Measurements from ENCODE around the gene RNF10. TPM values are rescaled to one million over a fixed set of nuclear protein-coding genes. Genes with fewer than 3 reads are reported as not detected.

The RNF10 gene
- total and polyA plus RNA-seq, 2 of the 4 experiments (the other 2 are of a cell fraction): 44.4 to 95.0 TPM

DNA sequence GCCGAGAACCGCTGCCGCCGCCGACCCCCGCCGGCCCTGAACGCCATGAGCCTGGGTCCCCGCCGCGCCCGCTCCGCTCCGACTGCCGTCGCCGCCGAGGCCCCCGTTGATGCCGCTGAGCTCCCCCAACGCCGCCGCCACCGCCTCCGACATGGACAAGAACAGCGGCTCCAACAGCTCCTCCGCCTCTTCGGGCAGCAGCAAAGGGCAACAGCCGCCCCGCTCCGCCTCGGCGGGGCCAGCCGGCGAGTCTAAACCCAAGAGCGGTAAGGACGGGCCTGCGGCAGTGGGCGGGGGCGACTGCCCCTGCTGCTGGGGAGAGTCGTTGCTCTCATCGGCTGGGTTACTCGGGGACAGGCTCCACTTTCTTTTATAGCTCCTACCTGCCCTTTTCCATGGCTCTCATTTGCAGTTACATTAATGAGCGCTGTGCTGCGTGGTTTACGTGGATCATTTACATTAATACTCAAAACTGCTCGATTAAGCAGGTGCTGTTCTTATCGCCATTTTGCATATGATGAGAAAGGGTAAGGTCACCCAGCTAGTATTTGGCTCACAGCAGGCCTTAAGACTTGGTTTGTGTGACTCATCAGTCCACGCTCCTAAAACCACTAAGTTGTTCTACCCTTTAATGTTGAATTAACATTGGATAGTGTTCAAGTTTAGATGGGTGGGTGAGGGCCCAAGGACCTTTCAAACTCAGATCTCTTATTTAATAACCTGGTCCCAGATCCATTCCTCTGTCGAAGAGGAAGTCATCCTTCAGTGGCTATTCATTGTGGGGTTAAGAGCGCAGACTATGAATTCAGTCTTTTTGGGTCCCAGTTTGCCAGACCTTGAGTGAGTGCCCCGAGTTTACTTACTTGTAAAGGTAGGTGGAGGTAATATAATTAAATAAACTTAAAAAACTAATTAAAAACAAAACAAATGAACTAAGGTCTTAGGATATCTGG, 823 bp downstream of the RNF10 start:
- TF ChIP-seq FOS (IDR thresholded peaks at IDR 0.05; ENCODE audit: low read depth, low read length): peak; percentile 75
- TF ChIP-seq BHLHE40 (IDR thresholded peaks at IDR 0.05; ENCODE audit: low read depth, low read length): peak; percentile 28; the same call in 1 of the 2 replicates
- no peak for TF ChIP-seq ELK1 (IDR thresholded peaks at IDR 0.05; ENCODE audit: borderline replicate concordance, low read depth, low read length)
- no peak for TF ChIP-seq POLR2A (IDR thresholded peaks at IDR 0.05; ENCODE audit: low read depth, low read length)
- no peak for TF ChIP-seq RAD21 (IDR thresholded peaks at IDR 0.05; ENCODE audit: low read length)
- TF ChIP-seq MAZ (IDR thresholded peaks at IDR 0.05; ENCODE audit: borderline replicate concordance, low read depth, low read length): no peak
- peak; percentile 26 for TF ChIP-seq RCOR1 (IDR thresholded peaks at IDR 0.05; ENCODE audit: insufficient replicate concordance, low read length)
- in situ Hi-C loops (cut with MboI; ENCODE audit: low sequenced_read_pairs) (no loop called here), intact Hi-C loops (cut with micrococcal nuclease) (no loop called here), dilution Hi-C loops (cut with HindIII; ENCODE audit: low sequenced_read_pairs, unreplicated experiment) (no loop called here)
- Histone ChIP-seq H3K9ac (ENCODE audit: low read depth, low read length) (peak overlapping the region; percentile 61), H3K4ac (ENCODE audit: low read depth, low read length) (peak overlapping the region; percentile 78), H3K9me1 (ENCODE audit: insufficient read depth, low read length) (peaks cover 22% of the 10 kb centered on the region), H3K4me3 (ENCODE audit: insufficient read depth, low read depth, low read length) (peak overlapping the region; percentile 58), H4K8ac (ENCODE audit: low read depth in 2 of 2, low read length in 2 of 2) (peak overlapping the region in 1 of 2 experiments; percentile 59; a peak in 1 of 4 replicates), H2BK120ac (ENCODE audit: low read depth, low read length) (no peak overlapping the region), H4K5ac (ENCODE audit: low read depth, low read length) (no peak overlapping the region), H3K14ac (replicated peaks; ENCODE audit: low read depth, low read length) (peak overlapping the region; percentile 94), H2AFZ (replicated peaks; ENCODE audit: low read length, poor library complexity) (peak overlapping the region; percentile 91), H3K4me1 (ENCODE audit: control insufficient read depth, insufficient read depth, low read length) (peaks cover 9% of the 10 kb centered on the region; the same call in 1 of the 2 replicates), H3K23ac (ENCODE audit: low read depth, low read length) (peak overlapping the region; percentile 97), H3K27me3 (ENCODE audit: control insufficient read depth, insufficient read depth, low read length) (no peaks in the 10 kb centered on the region), H2AK9ac (replicated peaks; ENCODE audit: low read depth, low read length, poor library complexity) (peak overlapping the region; percentile 97), H3K27ac (ENCODE audit: insufficient read depth, low read length) (peak overlapping the region; percentile 55), H4K20me1 (ENCODE audit: insufficient read depth, low read length) (peaks cover 54% of the 10 kb centered on the region), H3K36me3 (ENCODE audit: control insufficient read depth, insufficient read depth, low read length) (peaks cover 3% of the 10 kb centered on the region; the same call in 1 of the 2 replicates), H2BK5ac (ENCODE audit: low read depth, low read length, poor library complexity, severe bottlenecking) (peak overlapping the region; percentile 69), H3K56ac (ENCODE audit: extremely low read depth, insufficient read depth, low read length) (0 out of 2 replicates have a peak overlapping the region, but pooled peaks have one; percentile 1), H3K18ac (ENCODE audit: low read depth, low read length) (no peak overlapping the region; the same call in 1 of the 2 replicates), H4K91ac (ENCODE audit: insufficient read depth, low read depth, low read length) (no peak overlapping the region), H2AK5ac (ENCODE audit: low read depth, low read length) (peak overlapping the region; percentile 31; the same call in 1 of the 2 replicates), H3K4me2 (ENCODE audit: low read depth, low read length) (peak overlapping the region; percentile 98), H2BK15ac (ENCODE audit: low read depth, low read length) (no peak overlapping the region), H2BK20ac (ENCODE audit: low read depth, low read length) (no peak overlapping the region), H3K79me1 (ENCODE audit: low read depth in 1 of 2, low read length in 2 of 2) (peaks cover 5 to 51% of the 10 kb centered on the region in 2 experiments; a peak in 3 of 4 replicates), H3K9me3 (ENCODE audit: control insufficient read depth, insufficient read depth, low read length) (no peaks in the 10 kb centered on the region)
- peak; percentile 74 for ATAC-seq (ENCODE audit: low read depth)
- BruUV-seq (replicated peaks): no TSS peak
- ChIA-PET CTCF (interaction anchor here (0.8 kb wide), 1 partner anchor 218 kb away, joined by 3 read pairs; no protein-coding TSS in a partner anchor), POLR2A (ENCODE audit: unreplicated experiment) (interaction anchor here (0.6 kb wide), 1 partner anchor 138 kb away, joined by 3 read pairs; no protein-coding TSS in a partner anchor)
- WGBS, 2 experiments (ENCODE audit: extremely low coverage in 2 of 2, insufficient read length in 1 of 2): 1% methylated on average over 24 of the region's 52 CpGs; no CpG with 5 or more reads in 1 of the 2 experiments
- DNase-seq: peak; percentile 92

All from IMR-90 (cell line).